T47D (cell line): ENCODE data around the gene SGIP1.
"Not testable (repeated sequence)": the region's sequence is repeated elsewhere in the genome, so short reads cannot be mapped to it uniquely, and the experiment has no call there.

Experiments
- DNase-seq, 2 experiments: peaks; one replicate each; pipeline versions ENCODE4 v3.0.0 to v3.0.0-alpha.2; 2011 to 2012; ENCODE audit warnings: low read depth in 1 of 2, low spot score in 1 of 2
- JUND ChIP-seq: IDR thresholded peaks from 2 replicates; pipeline ENCODE4 v1.6.1; 2012; ENCODE audit warnings: low read depth
- in situ Hi-C: cut with HindIII; loops from 2 replicates; pipeline ENCODE4 v1.10.0; 2016; ENCODE audit warnings: low sequenced_read_pairs, low pct_unique_long_range_greater_than_20kb

SGIP1 gene

DNA sequence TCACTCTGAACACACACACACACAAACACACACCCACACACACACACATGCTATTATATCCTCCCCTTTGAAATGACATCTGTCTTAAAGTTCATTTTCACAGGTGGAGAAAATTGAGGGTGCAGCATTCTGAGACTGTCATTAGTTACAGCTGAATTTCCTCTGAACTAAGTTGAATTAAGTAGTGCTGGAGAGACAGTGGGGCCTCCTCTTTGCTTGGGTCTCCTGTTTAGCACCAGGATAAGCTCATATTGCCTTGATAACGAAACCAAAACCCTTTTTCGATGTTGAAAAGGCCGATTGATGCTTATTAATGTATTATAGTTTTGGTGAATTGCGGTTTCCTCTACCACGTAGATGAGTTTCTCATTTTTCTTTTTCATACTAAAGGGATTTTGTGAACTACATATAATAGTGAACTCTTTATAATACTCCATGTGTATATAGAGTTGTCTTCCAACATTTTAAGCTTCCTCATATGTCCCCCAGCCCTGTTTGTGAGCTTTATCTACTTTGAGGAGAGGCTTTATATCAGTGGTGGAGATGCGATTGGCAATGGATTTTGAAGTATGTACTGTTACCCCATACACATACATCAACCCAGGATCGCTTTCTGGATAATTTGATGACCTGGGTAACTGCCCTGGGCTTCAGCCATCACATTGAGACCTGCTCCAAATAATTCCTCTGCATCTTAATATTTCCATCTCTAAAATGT lies 235.7 kb downstream of the SGIP1 start:
- in situ Hi-C loops = no loop called here
- no peak for DNase-seq
- TF ChIP-seq JUND = no peak

DNA sequence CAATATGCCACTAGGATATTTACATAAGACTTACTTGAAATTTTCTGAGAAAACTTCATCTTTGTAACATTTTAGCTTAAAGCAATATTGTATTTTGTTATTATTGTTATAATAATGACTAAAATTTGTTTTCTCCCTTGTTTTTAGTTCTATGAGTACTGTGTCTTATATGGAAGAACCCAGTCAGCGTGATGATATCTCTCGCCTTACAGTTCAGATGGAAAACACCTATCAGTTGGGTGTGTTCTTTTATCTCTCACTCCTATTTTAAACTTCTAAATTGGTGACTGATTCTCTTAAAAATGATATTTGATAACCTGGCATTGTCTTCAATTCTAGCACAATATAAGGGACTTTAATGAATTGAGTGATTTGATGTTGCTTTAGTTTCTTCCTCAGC lies 236.3 kb downstream of the SGIP1 start:
- DNase-seq = no peak
- no peak for TF ChIP-seq JUND
- in situ Hi-C loops = no loop called here

DNA sequence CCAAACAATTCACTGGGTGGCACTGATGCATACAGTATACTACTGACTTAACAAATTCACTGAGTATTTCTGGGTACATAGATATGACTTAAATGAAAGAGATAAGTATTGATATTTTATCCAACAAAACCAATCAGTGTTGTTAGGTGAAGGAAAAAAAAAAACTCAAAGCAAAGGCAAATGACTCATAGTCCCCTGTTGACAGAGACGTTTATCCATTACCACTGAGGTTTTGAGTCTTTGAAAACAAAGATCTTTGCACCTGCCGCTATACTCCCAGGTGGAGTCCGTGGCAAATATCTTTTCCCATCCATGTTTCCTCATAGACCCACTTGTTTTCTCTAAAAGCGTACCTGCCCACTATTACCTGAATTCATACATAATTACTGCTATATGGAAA lies 236.7 kb downstream of the SGIP1 start:
- no peak for DNase-seq
- in situ Hi-C loops = no loop called here
- no peak for TF ChIP-seq JUND

DNA sequence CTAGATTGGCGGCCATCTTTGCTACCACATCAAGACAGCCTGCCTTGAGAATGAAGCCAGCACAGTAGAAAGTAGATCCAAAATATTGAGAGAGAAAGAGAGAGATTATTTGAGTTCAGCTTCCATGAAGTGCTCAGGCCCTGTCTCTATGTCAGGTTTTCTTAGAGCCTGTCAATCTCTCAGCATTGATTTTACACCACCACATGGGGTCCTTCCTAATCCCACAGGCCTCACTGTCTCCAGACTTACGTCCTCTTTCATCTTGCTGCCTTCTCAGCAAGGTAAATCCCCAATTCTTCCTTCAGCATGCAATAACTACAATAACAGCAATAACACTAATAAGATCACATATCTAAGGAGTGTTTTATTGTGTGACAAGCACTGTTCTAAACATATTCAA lies 239.3 kb downstream of the SGIP1 start:
- DNase-seq = no peak
- in situ Hi-C loops = no loop called here
- TF ChIP-seq JUND = no peak

DNA sequence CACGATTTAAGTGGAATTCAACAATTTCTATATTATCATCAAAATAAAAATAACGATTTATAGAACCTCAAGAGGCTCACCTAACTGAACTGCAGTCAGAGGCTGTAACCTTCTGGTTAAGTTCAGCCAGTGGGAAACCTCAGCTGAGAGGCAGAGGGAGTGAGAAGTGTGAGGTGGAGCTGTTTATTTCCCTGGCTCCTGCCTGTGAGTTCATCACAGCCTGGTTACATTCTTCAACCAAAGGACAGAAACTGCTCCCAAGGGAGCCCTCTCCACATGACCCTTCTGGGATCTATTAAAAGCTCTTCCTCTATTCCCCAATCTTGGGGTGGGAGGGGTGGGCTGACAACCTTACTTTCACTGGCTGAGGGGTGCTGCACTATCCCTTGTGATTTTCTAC lies 240.5 kb downstream of the SGIP1 start:
- no peak for TF ChIP-seq JUND
- in situ Hi-C loops = no loop called here
- no peak for DNase-seq

DNA sequence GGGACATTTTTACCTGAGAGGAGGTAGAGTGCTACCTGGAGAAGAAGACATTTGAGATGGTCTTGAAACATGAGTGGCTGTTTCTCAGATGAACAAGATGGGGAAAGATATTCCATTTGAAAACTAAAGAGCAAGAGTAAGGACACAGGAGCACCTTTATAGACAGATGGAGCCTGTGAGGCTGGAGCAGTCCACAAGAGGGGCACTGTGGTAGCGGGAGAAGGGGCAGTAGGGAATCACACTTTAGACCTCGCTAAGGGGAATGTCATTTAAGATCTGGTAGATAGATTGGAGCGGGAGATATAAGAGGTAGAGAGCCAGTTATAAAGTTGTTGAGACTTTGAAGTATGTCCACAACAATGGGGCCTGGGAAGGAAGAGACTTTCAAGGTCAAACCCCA lies 241.7 kb downstream of the SGIP1 start:
- in situ Hi-C loops = no loop called here
- TF ChIP-seq JUND = no peak
- no peak for DNase-seq

DNA sequence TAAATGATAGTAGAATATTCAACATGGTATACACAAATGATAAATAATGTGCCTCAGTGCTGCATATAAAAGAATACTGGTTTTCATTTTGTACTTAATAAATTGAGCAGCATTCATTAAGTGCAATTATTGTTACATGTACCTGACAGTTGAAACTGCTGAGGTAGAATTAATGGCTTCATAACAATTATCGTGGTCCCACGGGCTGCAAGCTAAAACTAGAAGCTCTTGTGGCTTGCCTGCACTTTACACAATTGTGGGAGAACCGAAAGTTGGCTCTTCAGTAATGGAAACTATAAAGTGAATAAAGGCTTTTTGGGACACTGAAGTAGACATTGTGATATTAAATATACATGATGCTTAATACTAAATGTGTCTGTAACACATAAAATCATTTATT lies 243.9 kb downstream of the SGIP1 start:
- TF ChIP-seq JUND = no peak
- DNase-seq = no peak
- in situ Hi-C loops = no loop called here

DNA sequence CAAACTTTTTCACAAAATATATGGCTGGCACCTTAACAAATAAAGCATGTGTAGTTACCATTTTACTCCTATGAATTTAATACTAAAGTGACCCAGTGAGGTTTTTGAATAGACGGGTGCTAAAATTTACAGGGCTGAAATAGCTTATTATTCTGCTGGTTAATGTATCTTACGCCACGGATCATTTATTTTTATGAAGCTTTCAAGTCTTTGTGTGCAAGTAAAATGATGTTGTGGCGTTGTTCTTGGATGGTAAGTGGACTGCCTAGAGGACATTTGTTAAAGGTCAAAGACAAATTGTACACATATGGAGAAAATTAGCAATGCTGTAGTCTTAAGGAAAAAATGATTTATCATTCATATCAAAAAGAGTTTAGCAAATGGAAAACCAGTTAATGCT lies 244.3 kb downstream of the SGIP1 start:
- no peak for DNase-seq
- in situ Hi-C loops = no loop called here
- no peak for TF ChIP-seq JUND

DNA sequence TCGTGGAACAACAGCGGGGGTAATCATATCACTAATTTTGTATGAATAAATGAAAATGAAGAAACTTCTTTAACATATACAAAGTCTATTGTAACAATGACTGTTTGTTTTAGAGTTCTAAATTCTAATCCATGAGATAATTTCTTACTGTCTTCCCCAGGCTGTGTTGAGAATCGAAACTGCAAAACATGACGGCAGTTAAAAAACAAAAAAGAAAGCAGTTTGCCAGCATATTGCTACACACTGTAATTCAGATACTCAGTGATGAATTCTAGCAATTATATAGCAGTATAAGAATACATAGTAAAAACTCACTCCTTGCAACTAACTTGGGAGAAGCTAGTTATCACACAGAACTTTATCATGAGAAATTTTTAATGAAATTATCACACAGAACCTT lies 245.0 kb downstream of the SGIP1 start:
- DNase-seq = no peak
- in situ Hi-C loops = no loop called here
- TF ChIP-seq JUND = no peak

DNA sequence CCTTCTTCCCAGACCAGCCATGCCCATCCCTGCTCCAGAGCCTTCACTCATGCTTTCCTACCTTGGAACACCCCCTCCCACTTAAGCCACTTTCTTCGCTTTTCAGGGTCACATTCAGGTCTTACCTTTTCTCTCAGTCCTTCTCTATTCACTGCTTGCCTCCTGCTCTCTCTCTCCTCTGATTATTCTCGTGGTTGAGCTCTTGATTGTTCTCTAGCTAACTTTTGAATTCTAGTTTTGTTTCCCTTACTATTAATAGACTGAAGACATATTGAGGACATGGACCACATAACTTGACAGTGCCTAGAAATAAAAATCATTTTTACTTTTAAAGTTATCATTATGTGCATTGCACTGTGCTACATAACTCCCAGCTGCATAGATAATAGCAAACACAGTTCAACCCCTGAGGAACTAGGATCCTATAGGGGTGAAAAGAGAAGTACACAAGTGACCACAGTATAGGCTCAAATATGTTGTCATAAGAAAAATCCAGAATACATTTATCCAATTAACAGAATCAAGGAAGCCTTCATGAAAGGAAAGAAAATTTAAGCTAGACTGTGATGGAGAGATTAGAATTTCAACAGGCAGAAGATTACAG lies 245.6 kb downstream of the SGIP1 start:
- in situ Hi-C loops = no loop called here
- TF ChIP-seq JUND = no peak
- DNase-seq = no peak

DNA sequence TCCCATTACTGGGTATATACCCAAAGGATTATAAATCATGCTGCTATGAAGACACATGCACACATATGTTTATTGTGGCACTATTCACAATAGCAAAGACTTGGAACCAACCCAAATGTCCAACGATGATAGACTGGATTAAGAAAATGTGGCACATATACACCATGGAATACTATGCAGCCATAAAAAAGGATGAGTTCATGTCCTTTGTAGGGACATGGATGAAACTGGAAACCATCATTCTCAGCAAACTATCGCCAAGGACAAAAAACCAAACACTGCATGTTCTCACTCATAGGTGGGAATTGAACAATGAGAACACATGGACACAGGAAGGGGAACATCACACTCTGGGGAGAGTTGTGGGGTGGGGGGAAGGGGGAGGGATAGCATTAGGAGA lies 251.8 kb downstream of the SGIP1 start:
- in situ Hi-C loops, DNase-seq: not testable (repeated sequence)

DNA sequence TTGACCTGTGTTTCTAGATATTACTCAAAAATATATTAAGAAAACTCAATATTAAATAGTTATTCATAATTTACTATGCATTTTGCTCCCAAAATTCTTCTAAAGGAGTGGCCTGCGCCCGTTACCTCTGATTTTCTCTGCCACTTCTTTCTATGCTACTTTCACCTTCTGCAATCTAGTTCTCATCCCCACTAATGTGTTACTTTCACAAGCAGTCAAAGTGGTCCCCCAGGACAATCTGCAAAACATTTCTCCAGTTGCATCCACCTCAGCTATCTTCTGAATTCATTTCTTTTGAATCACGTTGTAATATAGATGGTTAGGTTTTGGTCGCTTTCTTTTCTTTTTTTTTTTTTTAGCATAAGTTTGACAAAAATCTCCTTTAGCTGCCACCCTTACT lies 253.7 kb downstream of the SGIP1 start:
- TF ChIP-seq JUND = no peak
- in situ Hi-C loops = no loop called here
- DNase-seq = no peak

DNA sequence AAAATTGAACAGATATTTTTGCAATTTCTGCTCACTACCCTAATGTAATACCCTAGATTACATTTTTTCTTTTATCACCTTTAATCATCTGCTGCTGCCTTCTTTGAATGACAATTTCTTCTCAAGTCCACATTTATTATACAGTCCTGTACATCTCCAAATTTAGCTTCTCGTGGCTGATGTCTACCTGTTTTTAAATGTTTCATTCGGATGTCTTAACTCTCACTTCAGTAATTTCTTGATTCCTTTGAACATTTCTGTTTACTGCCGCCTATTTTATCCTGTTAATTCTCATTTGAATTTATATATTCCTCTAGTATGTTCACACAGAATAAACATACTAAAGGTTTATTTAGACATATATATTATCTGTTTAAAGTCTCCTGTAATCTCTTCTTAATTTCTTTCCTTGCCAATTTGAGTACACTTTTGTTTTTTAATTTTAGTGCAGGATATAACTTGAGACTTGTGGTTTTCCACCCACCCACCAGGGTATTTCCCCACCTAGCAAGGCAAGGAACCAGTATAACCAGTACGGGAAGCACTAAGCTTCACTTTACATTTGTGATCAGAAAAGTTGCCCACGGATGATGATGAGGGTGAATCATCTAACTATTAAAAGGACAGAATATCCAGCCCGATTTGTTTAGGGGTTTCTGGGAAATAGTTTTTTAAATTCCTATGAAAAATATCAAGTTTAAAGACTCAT lies 254.4 kb downstream of the SGIP1 start:
- in situ Hi-C loops = no loop called here
- no peak for DNase-seq
- TF ChIP-seq JUND = no peak
